Fibroblast of mammary gland (primary cell): ENCODE measurements around the gene TPPP3.
"Not testable (repeated sequence)": the region's sequence is repeated elsewhere in the genome, so short reads cannot be mapped to it uniquely, and the experiment has no call there.

Source experiments
- DNase-seq: peaks from one replicate; pipeline ENCODE4 v3.0.0-alpha.2; 2010; ENCODE audit warnings: low read depth
- H3K4me3 ChIP-seq: 2 replicates; pipeline ENCODE4 v1.5.1; 2011; ENCODE audit warnings: low read depth, mild to moderate bottlenecking, low read length, moderate library complexity; ENCODE audit not compliant: control insufficient read depth
- TF ChIP-seq, protein P1 (sequence below): conservative IDR thresholded peaks from 2 replicates; pipeline ENCODE4 v1.5.1; 2011; ENCODE audit warnings: low read depth, low read length, inconsistent platforms; ENCODE audit not compliant: control insufficient read depth, insufficient read depth

The TPPP3 gene

DNA sequence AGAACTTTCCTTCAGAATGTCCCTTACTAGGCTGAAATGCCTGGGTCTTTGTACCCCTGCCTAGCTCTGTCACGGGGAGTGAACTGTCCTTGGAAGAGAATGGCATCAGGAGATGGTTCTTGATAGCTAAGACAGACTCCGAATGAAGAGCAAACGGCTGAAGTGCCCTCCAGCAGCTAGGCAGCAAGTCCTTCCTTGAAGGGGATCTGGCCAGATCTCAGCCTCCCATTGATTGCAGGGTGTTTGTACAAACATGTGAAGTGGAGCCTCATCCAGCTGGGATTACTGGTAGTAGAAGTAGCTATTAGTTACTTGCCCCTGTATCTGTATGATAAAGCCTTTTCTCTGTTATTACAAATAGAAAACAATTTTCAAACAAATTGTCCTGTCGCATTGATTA lies 35.7 kb downstream of the TPPP3 start:
- H3K4me3 ChIP-seq: no peak overlapping the region
- TF ChIP-seq, protein P1, sequence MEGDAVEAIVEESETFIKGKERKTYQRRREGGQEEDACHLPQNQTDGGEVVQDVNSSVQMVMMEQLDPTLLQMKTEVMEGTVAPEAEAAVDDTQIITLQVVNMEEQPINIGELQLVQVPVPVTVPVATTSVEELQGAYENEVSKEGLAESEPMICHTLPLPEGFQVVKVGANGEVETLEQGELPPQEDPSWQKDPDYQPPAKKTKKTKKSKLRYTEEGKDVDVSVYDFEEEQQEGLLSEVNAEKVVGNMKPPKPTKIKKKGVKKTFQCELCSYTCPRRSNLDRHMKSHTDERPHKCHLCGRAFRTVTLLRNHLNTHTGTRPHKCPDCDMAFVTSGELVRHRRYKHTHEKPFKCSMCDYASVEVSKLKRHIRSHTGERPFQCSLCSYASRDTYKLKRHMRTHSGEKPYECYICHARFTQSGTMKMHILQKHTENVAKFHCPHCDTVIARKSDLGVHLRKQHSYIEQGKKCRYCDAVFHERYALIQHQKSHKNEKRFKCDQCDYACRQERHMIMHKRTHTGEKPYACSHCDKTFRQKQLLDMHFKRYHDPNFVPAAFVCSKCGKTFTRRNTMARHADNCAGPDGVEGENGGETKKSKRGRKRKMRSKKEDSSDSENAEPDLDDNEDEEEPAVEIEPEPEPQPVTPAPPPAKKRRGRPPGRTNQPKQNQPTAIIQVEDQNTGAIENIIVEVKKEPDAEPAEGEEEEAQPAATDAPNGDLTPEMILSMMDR: no peak
- DNase-seq: no peak

DNA sequence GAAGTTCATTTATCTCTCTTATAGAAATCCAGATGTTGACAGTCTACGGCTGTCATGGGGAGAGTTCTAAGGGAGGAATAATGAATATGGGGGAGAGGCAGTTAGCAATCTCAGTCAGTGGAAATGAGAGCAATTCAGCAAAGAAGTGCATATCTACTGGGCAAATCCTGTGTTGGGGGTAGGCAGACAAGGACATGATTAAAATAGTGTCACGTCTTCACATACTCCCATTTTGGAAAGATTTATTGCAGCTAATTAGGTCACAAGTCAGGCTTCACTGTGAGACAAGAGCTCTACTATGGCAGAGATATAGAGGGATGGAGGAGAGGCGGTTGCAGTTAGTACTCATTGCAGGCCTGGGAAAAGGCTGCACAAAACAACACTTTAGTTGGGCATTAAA lies 36.9 kb downstream of the TPPP3 start:
- TF ChIP-seq, protein P1: no peak
- no peak overlapping the region for H3K4me3 ChIP-seq
- no peak for DNase-seq

DNA sequence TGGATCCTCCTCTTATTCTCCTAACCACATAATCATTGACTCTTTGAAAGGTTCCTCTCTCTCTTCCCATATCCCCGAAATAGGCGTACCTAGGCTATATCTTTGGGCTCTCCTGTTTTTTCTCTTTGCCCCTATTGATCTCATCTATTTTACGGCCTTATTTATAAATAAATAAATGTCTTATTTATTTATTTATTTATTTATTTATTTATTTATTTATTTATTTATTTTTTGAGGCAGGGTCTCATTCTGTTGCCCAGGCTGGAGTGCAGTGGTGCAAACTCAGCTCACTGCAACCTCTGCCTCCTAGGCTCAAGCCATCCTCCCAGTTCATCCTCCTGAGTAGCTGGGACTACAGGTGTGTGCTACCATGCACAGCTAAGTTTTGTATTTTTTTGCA lies 40.8 kb downstream of the TPPP3 start:
- not testable (repeated sequence) for DNase-seq, H3K4me3 ChIP-seq

- no peak overlapping the region for H3K4me3 ChIP-seq
- DNase-seq: no peak
- TF ChIP-seq, protein P1: no peak
Observed at GRCh38 chr16:67350324-67350723, 43.0 kb downstream of the TPPP3 start.

GRCh38 chr16:67349172-67349571 lies 44.1 kb downstream of the TPPP3 start:
- TF ChIP-seq, protein P1: peak; percentile 61
- peak; percentile 46 for DNase-seq
- no peak overlapping the region for H3K4me3 ChIP-seq

GRCh38 chr16:67346341-67346740 lies 47.0 kb downstream of the TPPP3 start:
- no peak overlapping the region for H3K4me3 ChIP-seq
- TF ChIP-seq, protein P1: no peak
- DNase-seq: no peak

GRCh38 chr16:67345401-67345800 lies 47.9 kb downstream of the TPPP3 start:
- TF ChIP-seq, protein P1: no peak
- no peak overlapping the region for H3K4me3 ChIP-seq
- DNase-seq: no peak
